ENCODE results near the gene MTFR1L. TPM values are rescaled to one million over a fixed set of nuclear protein-coding genes. Genes with fewer than 3 reads are reported as not detected.
A peak's percentile ranks its signal among the peaks of the same experiment; 100 is the strongest.

The MTFR1L gene
- total RNA-seq, 1 experiment from 2014 or later: 49.9 TPM

DNA sequence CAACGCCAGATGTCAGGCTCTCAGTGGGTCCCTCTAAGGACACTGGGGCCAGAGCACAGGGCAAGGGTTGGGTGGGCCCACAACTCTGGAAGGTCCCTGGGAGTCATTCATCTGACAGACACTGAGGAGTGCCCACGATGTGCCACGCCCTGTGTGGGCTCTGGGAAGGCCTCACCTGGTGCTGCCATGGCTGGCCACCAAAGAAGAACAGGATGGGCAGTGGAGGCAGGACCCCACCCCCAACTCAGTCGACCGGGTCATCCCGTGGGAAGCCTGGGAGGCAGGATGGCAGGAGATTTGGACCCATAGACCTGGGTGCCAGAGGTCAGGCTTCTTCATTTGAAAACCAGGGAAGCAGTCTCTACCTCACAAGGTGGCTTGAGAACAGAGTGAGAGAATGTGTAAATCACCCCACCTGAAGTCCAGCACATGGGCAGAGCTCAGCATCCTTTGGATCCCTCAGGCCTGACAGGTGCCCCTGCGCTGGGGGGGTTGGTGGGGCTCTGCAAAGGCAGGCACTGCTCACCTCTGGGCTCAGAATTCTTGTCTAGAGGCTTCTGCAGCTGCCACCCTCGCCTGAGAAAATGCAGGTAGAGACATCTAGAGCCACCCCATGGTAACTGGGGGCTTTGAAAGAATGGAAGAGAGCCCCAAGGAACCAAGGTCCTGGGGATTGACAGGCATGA, 20.9 kb upstream of the MTFR1L start:
- no peaks in the 10 kb centered on the region for H3K27me3 ChIP-seq
- DNase-seq: no peak
- no peak overlapping the region for H3K27ac ChIP-seq
- no peaks in the 10 kb centered on the region for H3K36me3 ChIP-seq
- peaks cover 34% of the 10 kb centered on the region for H3K4me1 ChIP-seq
- H3K4me3 ChIP-seq: no peak overlapping the region
- no peaks in the 10 kb centered on the region for H3K9me3 ChIP-seq (replicated peaks)

DNA sequence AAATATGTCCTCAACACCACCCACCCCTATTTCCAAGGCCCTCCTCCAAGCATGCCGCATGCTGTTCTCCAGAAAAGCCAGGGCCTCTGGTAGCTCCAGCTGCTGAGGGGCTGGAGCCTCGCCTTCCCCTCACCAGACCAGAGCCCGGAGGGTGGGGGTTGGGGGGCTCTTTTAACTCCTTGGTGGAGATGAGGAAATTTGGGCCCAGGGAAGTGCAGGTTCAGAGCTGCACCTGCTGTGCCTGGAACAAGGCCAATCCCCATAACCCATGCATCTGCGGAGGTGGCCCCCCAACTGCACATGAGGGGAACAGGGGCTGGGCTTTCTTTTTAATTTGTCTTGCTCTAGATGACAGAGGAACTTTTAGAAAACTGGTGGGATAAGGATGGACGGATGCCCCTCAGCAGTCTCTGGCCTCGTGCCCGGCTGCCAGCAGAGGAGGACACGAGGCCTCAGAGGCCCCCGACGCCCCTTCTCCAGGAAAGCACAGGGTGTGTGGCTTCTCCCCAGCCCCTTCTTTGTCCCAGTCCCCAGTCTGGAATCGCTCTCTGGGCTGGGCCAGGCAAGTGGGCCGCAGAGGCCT, 20.3 kb upstream of the MTFR1L start:
- Histone ChIP-seq H3K27me3 (no peaks in the 10 kb centered on the region), H3K4me1 (peaks cover 28% of the 10 kb centered on the region), H3K4me3 (peak overlapping the region; percentile 60), H3K9me3 (replicated peaks) (no peaks in the 10 kb centered on the region), H3K27ac (peak overlapping the region; percentile 69), H3K36me3 (no peaks in the 10 kb centered on the region)
- DNase-seq: peak; percentile 40 to 58

DNA sequence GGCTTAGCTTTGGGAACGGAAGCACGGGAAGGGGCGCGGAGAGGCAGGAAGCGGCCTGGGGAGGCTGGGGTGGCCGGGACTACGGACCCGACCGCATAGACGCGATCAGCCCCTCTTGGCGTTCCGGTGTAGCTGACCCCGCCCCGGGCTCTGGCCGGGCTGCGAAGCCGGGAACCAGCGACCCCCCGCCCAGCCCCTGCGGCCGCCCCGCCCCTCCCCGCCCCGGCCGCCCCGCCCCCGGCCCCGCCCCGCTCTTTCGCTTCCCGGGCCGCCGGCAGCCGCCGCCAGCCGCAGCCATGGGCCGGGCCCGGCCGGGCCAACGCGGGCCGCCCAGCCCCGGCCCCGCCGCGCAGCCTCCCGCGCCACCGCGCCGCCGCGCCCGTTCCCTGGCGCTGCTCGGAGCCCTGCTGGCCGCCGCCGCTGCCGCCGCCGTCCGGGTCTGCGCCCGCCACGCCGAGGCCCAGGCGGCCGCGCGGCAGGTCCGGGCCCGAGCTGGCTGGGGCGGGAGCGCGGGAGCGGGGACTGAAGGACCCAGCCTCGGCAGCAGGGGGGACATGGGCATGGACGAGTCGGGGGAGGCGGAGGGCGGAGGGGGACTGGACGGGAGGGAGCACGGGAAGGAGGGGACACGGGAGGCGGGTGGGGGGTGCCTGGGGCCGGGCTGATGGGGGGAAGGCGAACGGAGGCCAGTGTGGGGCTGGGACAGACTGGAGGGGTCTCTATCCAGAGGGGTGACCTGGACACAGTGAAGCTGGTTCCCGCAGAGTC, 19.6 kb upstream of the MTFR1L start, which contains the start of gene SELENON:
SELENON (plus strand) TSS at position 259 of the 768 bp plus-strand sequence; CDS start at position 297, 38 bp downstream.
- Histone ChIP-seq H3K36me3 (no peaks in the 10 kb centered on the region), H3K27me3 (no peaks in the 10 kb centered on the region), H3K4me1 (peaks cover 21% of the 10 kb centered on the region), H3K27ac (peak within 1 kb of the TSS; percentile 69), H3K9me3 (replicated peaks) (no peaks in the 10 kb centered on the region), H3K4me3 (peak within 1 kb of the TSS; percentile 60)
- peak; percentile 86 to 88 for DNase-seq

DNA sequence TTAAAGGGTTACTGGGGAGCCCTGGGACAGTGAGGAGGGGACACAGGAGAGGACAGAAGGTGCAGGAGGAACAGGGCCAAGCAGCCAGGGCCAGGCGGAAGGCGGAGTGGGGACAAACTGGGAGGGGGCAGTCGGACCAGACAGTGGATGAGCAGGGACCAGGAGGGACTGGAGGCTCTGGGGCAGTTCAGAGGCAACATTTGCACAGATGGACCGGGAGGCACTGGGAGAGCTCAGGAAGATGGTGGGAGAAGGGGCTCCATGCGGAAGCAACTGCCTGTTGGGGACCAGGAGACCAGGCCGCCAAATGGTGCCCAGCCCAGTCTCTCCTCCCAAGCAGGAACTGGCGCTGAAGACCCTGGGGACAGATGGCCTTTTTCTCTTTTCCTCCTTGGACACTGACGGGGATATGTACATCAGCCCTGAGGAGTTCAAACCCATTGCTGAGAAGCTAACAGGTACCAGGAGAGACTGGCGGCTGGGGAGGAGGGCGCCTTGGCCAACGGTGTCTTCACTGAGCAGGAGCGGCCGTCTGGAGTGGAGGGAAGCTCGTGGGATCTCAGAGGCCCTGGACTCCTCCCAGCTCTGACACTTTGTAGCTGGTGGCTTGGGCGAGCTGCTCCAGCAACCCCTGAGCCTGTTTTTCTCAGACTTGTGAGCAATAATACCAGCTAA, 18.9 kb upstream of the MTFR1L start:
- Histone ChIP-seq H3K4me3 (peak overlapping the region; percentile 57), H3K4me1 (peaks cover 14% of the 10 kb centered on the region), H3K27me3 (no peaks in the 10 kb centered on the region), H3K27ac (no peak overlapping the region), H3K36me3 (no peaks in the 10 kb centered on the region), H3K9me3 (replicated peaks) (no peaks in the 10 kb centered on the region)
- DNase-seq: peak; percentile 41 to 47

DNA sequence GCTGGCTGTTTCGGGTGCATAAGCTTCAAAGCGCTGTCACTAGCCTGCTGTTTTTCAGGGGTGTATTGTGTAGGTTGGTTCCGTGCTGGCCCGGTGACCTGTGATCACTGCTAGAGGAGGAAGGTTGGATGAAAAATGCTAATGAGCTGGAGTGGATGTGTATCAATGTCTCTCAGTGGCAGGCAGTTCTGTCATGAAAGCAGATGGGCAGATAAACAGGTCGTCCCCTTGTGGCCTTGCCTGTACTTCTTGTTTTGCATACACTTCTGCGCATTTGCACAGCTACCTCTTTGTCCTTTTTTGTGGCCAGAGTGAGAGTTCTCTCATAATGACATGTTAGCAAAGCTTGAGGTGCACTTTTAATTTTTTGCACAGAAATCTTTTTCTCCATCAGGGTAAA, 16.8 kb upstream of the MTFR1L start:
- Histone ChIP-seq H3K36me3 (no peaks in the 10 kb centered on the region; the same call in 1 of the 2 replicates), H3K9me3 (replicated peaks) (no peaks in the 10 kb centered on the region), H3K27ac (no peak overlapping the region), H3K4me1 (peaks cover 4% of the 10 kb centered on the region), H3K4me3 (no peak overlapping the region), H3K27me3 (no peaks in the 10 kb centered on the region)
- DNase-seq: no peak

DNA sequence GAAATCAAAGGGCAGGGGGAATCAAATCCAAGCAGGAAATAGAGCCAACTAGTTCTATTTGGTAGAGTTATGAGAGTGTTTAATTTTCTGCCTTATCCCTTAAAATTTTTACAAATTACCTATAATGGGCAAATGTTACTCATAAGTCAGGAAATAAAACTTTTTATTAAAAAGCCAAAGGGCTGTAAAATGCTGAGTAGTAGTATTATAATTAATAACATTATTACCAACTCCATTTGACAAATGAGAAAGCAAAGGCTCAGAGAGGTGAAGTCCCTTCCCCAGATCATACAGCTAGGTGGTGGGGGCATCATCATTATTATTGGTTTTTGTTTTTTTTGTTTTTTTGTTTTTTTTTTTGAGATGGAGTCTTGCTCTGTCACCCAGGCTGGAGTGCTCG, 16.4 kb upstream of the MTFR1L start:
- Histone ChIP-seq H3K4me3 (no peak overlapping the region), H3K4me1 (peaks cover 4% of the 10 kb centered on the region), H3K27me3 (no peaks in the 10 kb centered on the region), H3K9me3 (replicated peaks) (no peaks in the 10 kb centered on the region), H3K36me3 (no peaks in the 10 kb centered on the region; the same call in 1 of the 2 replicates), H3K27ac (no peak overlapping the region)
- DNase-seq: no peak

DNA sequence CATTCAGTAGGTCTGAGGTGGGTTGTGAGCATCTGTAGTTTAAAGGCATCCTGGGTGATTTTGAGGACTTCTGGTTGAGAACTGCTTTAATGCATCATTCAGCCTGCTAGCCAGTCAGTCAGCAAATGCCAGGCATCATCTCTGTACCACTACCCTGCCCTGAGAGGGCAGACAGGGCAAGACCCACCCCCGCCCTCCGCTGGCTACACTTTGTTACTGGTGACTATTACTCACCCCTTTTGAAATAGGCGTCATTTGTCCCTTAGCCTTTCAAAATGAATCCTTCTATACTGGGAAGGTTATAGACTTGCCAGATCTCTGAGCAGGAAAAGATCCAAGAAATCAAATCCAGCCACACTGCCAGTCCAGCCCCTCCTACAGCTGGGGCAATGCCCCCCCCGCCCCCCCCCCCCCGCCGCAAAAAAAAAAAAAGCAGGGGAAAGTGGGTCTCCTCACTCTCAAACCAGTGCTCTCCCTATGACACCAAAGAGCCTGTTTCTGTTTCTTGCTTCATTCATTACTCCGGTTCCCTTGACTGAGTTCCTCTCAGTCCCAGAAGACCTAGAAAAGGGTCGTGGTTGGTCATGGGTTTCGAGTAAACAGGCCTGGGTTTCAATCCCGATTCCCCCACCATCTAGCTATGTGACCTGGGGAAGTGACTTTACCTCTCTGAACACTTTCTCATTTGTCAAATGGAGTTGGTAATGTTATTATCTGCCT, 15.3 kb upstream of the MTFR1L start:
- Histone ChIP-seq H3K4me3 (no peak overlapping the region), H3K27ac (no peak overlapping the region), H3K27me3 (no peaks in the 10 kb centered on the region), H3K36me3 (no peaks in the 10 kb centered on the region; the same call in 1 of the 2 replicates), H3K4me1 (peaks cover 1% of the 10 kb centered on the region), H3K9me3 (replicated peaks) (no peaks in the 10 kb centered on the region)
- DNase-seq: no peak

DNA sequence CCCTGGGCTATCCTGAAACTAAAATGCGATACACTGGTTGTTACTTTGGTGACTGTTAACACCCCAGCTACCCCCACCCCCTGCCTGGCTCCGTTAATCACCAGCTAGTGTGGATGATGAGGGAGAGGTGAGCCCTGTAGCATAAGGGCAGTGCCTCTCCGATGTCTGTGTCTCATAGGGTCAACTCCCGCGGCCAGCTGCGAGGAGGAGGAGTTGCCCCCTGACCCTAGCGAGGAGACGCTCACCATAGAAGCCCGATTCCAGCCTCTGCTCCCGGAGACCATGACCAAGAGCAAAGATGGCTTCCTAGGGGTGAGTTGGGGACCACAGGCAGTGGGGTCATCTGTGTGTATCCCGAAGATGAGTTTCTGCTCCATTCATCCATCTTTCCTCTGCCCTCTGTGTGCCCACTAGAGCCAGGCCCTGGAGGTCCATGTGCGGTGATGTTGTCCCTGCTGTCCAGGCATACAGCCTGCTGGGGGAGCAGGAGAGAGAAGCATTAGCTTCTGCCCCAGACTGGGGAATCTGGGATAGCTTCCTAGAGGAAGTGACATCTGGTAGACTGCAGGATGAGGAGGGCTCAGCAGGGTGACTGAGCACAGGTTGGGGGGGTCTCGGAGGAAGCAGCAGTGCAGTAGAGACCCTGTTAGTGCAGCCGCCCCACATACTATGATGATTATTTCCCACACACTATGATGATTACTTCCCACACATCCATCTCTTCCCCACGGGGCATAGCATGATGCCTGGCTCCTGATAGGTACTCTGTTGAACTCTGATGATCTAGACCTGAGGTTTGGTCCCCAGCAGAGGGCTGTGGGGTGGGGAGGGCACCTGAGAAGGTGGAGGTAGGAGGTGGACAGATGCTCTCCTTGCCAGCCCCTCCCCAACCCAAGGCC, 14.5 kb upstream of the MTFR1L start:
- H3K4me1 ChIP-seq: no peaks in the 10 kb centered on the region
- no peak overlapping the region for H3K27ac ChIP-seq
- DNase-seq: no peak
- no peaks in the 10 kb centered on the region for H3K9me3 ChIP-seq (replicated peaks)
- H3K27me3 ChIP-seq: no peaks in the 10 kb centered on the region
- no peak overlapping the region for H3K4me3 ChIP-seq
- H3K36me3 ChIP-seq: no peaks in the 10 kb centered on the region; the same call in none of the 2 replicates

DNA sequence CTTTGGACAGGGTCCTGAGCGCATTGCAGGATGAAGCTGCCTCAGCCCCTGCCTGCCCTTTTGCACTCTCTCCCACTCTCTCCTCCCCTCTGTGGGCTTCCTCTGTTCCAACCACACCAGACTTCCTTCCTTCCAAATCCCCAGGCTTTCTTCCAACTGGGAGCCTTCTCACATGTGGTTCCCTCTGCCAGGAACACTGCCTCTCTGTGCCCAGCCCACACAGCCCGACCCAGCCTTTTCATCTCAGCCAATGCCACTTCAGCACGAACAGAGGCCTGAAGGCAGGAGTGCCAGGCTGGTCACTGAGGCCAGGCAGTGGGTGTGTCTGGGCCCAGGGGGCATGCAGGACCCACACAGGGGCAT, 13.9 kb upstream of the MTFR1L start:
- H3K27ac ChIP-seq: no peak overlapping the region
- DNase-seq: no peak

DNA sequence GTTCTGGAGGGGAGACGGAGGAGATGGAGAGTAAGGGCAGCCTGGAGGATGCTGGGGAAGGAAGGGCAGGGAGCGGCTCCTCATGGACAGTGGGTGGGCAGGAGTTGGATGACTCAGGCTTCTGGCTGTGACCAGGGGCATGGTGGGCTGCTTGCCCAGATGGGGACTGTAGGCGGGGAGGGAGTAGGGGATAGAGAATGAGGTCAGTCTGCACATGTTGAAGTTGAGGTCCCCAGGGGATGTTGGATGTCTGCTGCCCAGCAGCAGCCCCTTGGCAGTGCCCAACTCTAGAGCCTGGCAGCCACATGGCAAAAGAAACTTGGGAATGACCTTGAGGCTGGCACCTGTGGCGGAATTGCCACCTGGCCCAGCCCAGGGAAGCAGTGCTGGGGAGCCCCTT, 13.3 kb upstream of the MTFR1L start:
- DNase-seq: no peak
- H3K4me3 ChIP-seq: no peak overlapping the region
- H3K27ac ChIP-seq: no peak overlapping the region

More for the DNA sequence above, 13.9 kb upstream of the MTFR1L start:
- Histone ChIP-seq H3K36me3 (no peaks in the 10 kb centered on the region; the same call in none of the 2 replicates), H3K4me1 (no peaks in the 10 kb centered on the region), H3K27me3 (no peaks in the 10 kb centered on the region), H3K4me3 (no peak overlapping the region), H3K9me3 (replicated peaks) (no peaks in the 10 kb centered on the region)

DNA sequence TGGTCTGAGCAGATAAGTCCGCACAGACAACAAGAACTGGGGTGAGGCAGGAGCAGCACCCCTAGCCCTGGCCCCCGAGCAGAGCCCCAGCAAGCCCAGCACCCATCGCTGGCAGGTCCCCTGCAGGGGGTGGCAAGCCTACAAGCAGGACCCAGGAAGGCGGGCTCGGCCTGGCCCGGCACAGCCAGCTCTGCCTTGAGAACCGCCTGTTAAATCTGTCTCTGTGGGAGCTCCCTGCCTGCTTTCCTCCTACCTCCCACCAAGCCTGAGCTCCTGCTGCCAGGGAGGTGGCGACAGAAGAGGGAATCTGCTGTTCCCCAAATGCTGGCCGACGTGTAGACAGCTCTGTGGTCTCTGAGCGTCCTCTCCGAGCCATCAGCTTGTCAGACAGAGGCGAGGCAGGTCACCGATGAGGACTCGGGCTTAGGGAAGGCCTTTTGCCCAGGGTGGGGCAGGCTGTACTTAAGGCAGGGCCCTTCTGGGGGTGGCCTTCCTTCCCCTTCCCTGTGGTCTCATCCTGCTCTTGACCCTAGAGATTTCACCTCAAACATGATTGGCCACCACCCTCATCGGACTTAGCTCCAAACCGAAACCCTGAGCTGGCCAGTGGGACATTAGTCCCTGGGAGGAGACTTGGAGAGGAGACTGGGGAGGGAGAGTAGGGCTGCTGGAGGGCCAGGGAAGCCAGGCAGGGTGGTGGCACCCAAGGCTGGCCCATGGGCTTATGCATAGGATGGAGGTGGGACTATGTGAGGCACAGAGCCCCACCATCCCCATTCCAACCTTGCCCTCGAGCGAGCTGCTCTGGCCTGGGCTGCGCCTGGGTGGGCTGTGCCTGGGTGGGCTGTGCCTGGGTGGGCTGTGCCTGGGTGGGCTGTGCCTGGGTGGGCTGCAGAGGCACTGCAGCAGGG, 12.0 kb upstream of the MTFR1L start:
- H3K36me3 ChIP-seq: peaks cover 4% of the 10 kb centered on the region
- no peaks in the 10 kb centered on the region for H3K9me3 ChIP-seq (replicated peaks)
- no peaks in the 10 kb centered on the region for H3K4me1 ChIP-seq
- H3K27ac ChIP-seq: no peak overlapping the region
- H3K27me3 ChIP-seq: no peaks in the 10 kb centered on the region
- no peak overlapping the region for H3K4me3 ChIP-seq
- no peak for DNase-seq

More for the DNA sequence above, 13.3 kb upstream of the MTFR1L start:
- Histone ChIP-seq H3K36me3 (peaks cover 2% of the 10 kb centered on the region), H3K27me3 (no peaks in the 10 kb centered on the region), H3K4me1 (no peaks in the 10 kb centered on the region), H3K9me3 (replicated peaks) (no peaks in the 10 kb centered on the region)

DNA sequence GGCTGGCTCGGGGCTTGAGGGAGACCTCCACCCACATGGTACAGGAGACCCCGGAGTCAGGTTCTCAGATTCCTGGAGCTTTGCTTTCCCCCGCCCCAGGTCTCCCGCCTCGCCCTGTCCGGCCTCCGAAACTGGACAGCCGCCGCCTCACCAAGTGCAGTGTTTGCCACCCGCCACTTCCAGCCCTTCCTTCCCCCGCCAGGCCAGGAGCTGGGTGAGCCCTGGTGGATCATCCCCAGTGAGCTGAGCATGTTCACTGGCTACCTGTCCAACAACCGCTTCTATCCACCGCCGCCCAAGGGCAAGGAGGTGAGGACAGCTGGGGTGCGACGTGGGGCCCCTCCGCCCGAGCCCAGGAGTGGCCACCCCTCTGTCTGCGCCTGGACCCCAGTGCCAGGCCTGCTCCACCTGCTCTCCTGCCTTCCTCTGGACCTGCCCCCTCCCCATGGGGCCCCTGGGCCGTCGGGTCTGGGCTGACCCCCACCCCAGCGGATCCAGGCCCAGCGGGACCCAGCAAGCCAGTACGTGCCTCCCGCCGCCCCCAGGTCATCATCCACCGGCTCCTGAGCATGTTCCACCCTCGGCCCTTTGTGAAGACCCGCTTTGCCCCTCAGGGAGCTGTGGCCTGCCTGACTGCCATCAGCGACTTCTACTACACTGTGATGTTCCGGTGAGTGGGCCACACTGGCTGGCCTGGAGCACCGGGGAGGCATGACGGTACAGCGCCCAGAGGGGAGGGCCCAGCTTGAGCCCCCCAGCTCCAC, 11.1 kb upstream of the MTFR1L start:
- H3K36me3 ChIP-seq: peaks cover 4% of the 10 kb centered on the region
- H3K4me3 ChIP-seq: no peak overlapping the region
- no peaks in the 10 kb centered on the region for H3K4me1 ChIP-seq
- H3K9me3 ChIP-seq (replicated peaks): no peaks in the 10 kb centered on the region
- H3K27me3 ChIP-seq: no peaks in the 10 kb centered on the region
- H3K27ac ChIP-seq: no peak overlapping the region
- no peak for DNase-seq

Data from SJCRH30 (cell line).